NCI-H748 (cell line): ENCODE results near the gene ANKS1B.
"Not testable (repeated sequence)": the region's sequence is repeated elsewhere in the genome, so short reads cannot be mapped to it uniquely, and the experiment has no call there.

Experiments
- DNase-seq: peaks from one replicate; lab custom pipeline; 2025; ENCODE audit not compliant: unreplicated experiment; lab: John Stamatoyannopoulos, UW

Gene ANKS1B

DNA sequence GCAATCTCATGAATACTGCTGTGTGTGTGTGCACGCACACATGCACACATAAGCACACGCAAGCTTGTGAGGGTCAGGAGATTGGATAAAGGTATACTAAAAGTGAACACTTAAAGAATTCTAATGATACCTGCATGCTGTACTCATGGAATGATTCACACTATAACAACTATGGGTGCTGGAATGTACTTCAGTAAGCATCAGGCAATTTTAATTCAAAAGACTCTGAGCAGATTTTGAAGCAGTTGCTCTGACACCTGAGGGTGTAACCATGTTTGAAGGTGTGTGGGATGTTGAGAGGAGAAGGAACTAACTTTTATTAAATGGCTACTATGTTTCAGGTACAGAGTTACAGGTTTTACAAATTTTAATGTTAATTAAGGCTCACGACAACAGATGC, 275.6 kb downstream of the ANKS1B start:
- DNase-seq = no peak

DNA sequence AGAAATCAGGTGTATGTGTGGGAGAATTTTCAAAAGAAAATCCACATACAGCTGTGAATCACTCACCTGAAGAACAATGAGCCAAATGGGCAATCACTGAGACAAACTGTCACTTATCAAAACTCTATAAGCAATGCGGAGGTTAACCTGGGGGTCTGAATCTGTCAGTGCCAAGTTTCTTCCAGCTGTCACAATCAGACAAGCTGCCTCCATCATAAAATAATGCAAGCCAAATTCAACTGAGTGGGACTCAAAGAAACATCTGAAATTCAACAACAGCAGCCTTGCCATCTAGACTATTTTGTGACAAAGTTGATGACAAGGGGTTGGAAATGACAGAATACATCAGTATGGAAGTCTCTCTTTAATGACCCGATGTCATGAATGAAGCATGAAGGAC, 276.9 kb downstream of the ANKS1B start:
- DNase-seq = no peak

DNA sequence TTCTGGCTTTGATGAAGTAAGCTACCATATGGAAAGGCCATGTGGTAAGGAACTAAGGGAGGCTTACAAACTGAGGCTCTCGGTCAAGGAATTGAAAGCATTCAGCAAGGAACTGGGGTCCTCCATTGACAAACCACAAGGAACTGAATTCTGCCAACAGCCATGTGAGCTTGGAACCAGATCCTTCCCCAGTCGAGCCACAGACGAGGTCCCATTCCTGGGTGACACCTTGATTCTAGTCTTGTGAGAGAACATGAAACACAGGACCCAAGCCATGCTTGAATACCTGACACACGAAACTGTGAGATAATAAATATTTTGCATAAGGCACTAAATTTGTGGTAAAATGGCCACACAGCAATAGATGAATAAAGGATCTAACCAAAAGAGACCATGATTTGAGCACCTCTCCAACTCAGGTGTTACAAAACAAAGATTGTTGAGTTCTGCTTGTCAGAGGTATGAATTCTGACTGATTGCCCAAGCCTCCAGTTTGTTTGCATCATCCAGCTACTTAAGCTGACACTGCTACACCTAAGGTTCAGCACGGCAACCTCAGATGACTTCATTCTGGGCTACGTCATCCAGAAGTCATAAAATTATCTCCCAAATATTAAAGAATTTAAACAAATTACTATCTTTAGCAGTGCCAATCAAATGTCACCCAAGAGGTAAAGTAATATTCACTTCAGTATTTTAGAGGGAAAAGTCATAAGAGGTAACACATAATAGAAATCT, 277.8 kb downstream of the ANKS1B start:
- DNase-seq = no peak

GRCh38 chr12:99704458-99704857, 280.3 kb downstream of the ANKS1B start:
- no peak for DNase-seq

DNA sequence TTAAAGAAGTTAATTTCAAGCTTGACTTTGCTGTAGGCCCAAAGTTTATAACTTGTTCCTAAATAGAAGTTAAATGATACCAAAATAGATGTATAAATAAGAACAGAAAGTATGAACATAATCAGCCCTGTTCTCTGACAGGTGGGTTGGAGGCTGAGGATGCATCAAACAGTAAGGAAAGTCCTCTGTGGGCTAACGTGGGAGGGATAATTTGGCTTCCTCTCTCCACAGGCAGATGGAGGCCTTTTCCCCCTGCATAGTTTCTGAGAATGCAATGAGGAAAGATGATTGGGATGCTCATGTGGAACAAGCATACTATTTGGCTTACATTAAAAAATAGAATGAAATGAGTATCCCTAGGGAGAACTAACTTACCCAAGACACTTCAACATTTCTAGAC, 280.7 kb downstream of the ANKS1B start:
- DNase-seq = no peak

DNA sequence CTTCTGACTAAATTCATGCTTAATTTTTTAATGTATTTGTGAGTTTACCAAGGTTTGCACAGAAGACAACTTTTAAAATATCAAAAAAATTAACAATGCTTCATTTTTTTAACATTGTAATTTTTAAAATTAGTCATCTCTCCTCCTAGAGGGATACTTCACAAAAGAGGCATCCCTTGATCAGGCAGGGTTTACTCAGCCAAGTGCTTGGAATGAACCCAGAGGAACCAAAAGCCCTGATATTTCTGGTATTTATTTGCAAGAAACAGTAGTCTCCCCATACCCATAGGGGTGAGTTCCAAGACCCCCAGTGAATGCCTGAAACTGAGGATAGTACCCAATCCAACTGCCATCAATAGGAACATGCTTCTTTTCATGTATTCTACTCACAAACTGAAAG, 284.7 kb downstream of the ANKS1B start:
- DNase-seq = no peak

DNA sequence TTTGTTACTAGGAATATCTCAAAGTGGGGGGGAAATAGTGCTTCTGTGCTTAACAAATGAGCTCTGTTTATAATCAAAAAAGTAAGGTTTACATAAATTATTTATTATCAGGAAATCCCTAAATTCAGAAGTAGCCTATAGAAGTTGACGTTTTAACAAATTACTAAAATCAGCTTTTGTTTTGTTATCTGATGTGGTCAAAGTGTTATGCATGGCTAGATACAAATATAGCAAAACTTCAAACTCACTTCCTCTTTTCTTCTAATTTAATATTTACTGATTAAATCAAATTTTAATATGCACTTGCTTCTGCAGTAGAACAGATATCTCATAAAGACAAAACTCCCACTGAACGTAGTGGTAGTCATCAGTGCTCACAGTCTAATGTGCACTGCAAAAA, 289.7 kb downstream of the ANKS1B start:
- no peak for DNase-seq

GRCh38 chr12:99686142-99686541, 298.6 kb downstream of the ANKS1B start:
- no peak for DNase-seq

DNA sequence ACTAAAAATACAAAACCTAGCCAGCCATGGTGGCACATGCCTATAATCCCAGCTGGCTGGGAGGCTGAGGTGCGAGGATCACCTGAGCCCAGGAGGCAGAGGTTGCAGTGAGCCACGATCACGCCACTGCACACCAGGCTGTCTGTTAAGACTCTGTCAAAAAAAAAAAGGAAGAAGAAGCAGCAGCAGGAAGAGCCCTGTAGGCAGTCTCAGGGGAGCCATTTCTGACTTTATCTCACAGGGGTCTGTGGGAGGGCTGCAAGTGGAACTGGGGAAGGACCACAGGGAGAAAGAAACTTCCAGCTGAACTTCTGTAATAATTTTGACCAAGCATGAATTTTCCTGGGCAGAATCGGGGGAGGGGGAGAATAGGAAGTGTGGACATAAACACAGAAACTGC, 304.5 kb downstream of the ANKS1B start:
- no peak for DNase-seq

GRCh38 chr12:99670635-99671034, 314.1 kb downstream of the ANKS1B start:
- no peak for DNase-seq

DNA sequence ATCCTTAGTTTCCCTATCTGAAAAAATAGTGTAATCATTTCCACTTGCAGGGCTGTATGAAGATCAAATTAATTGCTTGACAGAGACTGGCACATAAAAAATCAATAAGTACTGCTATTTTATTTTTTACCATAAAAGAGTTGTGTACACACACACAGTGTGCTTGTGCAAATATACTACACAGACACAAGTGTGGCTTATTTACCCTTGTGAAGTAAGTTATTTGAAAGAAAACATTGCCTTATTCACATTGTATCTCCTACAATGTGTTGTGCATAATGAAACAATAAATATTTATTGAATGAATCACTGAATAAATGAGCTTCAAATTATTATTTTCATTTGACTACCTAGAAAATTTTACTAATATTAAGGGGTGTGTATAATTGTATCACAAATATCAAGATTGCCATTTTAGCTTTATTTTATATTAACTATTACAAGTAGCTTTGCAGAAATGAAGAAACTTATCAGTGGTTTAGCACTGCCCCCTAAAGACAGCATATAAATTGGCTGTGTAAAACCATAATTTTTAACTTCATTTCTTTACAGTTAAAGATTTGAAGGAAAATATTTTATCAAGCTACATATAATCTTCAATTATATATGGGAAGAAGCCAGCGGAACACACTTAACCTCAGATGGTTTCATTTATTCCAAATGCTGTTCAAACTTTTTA, 325.9 kb downstream of the ANKS1B start:
- peak; percentile 18 for DNase-seq

- no peak for DNase-seq
Observed at GRCh38 chr12:99649551-99649950, 335.2 kb downstream of the ANKS1B start.

GRCh38 chr12:99648183-99648582, 336.6 kb downstream of the ANKS1B start:
- DNase-seq = no peak

DNA sequence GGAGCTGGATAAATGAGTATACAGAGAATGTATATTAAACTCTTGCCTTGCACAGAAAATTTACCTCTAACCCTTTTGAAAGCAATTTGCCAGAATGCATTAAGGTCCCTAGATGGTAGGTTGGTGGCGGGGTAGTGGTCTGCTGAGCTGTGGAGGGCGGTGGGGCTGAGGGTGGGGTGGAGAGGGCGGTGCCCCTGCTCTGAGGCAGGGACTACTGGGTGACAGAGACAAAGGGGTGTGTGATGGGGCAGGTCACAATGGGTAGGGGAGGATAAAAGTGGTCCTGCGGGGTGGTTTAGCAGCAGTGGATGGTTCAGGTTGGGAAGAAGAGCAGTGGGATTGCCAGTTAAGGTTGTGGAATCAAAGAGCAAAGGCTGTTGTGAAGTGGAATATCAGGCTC, 337.3 kb downstream of the ANKS1B start, which contains the start of gene GARIN6:
GARIN6 (plus strand) TSS at position 301 of the 400 bp plus-strand sequence. CDS start 422 bp downstream, outside the sequence.
- DNase-seq = no peak

DNA sequence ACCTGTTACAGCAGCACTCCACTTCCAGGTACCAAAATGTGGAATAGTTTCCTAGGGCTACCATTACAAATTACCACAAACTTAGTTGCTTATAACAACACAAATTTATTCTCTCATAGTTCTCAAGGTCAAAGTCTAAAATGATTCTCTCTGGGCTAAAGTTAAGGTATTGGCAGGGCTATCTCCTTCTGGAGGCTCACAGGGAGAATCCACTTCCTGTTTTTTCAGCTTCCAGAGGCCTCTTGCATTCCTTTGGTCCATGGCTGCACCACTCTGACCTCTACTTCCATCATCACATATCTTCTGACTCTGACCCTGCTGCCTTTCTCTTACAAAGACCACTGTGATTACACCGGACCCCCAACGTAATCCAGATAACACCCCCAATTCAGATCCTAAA, 340.1 kb downstream of the ANKS1B start:
- DNase-seq = no peak

DNA sequence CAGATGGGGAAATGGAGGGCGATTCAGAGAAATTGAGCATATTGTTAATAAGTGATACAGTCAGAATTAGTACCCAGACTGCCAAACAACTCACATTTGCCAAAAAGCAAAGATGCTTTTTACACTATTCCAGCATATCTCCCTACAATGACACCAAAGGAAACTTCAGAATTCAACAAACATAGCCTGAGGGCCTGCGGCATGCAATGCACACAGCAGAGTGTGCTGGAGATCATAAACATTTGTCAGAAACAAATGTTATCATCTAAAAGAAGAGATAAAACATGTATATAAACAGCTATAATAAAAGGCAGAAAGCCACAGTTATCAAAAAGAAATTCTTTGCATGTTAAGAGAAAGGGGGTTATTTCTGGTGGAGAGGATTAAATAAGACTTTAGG, 357.3 kb downstream of the ANKS1B start:
- no peak for DNase-seq

- not testable (repeated sequence) for DNase-seq
Observed at GRCh38 chr12:99624591-99624990, 360.1 kb downstream of the ANKS1B start.

GRCh38 chr12:99620159-99620479, 364.6 kb downstream of the ANKS1B start:
- no peak for DNase-seq

DNA sequence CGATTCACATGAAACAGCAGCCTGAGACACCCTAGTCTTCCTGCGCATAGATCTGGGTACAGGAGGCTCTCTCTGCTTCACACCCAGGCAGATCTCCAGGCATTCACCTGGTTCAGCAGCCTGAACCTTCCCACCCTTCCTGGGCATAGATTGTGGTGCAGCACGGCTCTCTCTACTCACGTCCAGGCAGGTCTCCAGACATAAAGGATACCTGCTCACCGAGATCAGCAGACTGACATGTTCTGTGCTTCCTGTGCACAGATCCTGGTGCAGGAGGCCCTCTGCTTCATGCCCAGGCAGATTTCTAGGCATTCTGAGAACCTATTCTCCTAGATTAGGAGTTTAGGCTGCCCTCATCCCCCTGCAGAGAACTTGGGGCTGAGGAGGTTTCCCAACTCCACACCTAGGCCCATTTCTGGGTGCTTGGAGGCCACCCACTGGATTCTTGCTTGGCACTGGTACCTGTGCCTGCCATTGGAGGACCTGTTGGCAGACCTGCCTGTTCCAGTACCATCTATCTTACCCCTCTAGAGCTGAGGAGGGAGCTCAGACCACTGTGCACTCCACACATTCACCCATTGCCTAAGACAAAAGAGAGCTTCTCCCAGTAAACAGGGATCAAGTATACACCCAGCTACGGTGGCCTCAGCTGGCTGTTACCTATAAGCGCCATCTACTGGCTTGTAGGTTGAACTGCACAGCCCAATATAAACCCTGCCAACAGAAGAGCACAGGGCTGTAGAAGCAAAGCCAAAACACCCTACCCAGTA, 365.2 kb downstream of the ANKS1B start:
- DNase-seq = peak; percentile 41

DNA sequence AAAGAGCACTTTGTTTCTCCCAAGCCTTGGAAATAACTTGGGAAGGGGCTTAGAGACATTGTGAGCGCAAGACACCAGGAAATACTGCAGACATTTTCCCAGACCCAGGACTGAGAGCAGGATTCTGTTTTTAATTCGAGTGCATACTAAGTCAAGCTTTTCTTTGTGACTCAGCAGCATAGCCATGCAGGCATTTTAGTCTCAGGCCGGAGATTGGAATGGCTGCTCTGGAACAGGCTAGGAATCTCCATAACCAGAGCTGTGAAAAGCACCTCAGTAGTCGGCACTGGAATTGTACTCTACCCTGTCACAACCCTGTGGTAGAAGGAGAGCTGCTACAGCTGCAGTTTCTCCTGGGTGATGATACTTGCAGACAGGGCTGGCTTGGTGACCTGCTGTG, 366.1 kb downstream of the ANKS1B start:
- no peak for DNase-seq

DNA sequence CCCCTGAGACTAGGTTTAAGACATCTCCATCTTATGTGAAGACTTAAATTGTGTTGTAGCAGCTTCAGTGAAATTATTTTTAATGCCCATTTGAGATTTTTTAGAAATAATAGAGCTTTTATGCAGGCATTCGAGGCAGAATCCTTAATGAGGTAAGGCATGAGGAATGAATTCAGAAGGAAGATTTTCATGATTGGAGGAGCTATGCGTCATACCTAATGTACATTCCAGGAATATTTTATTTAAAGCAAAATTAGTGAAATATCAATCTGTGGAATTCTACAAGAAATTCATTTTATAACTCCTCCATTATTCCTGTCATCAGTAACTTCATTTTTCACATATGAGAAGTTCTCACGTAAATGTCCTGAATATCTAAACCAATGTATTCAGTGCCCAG, 373.1 kb downstream of the ANKS1B start:
- no peak for DNase-seq

GRCh38 chr12:99611117-99611516, 373.6 kb downstream of the ANKS1B start:
- DNase-seq = no peak
